H1 (cell line): ENCODE data around the gene GRAMD4. TPM values are rescaled to one million over a fixed set of nuclear protein-coding genes. Genes with fewer than 3 reads are reported as not detected.

Source experiments
- GTF2F1 ChIP-seq: IDR thresholded peaks from 2 replicates; pipeline ENCODE4 v1.6.1; 2012; ENCODE audit warnings: low read depth, low read length, improper control_type of control experiment, borderline replicate concordance
- HDAC2 ChIP-seq, 2 experiments: fragments of 300-600 bp in 1 of 2; sonication (generic) in 1 of 2; IDR thresholded peaks; 2 replicates each; pipeline ENCODE4 v1.6.1; 2011 to 2012; ENCODE audit warnings: low read depth in 2 of 2, low read length in 2 of 2, mild to moderate bottlenecking in 2 of 2, moderate library complexity in 2 of 2, borderline replicate concordance in 1 of 2, inconsistent platforms in 1 of 2
- RFX5 ChIP-seq: IDR thresholded peaks from 2 replicates; pipeline ENCODE4 v1.6.1; 2011; ENCODE audit warnings: low read depth, low read length, improper control_type of control experiment, borderline replicate concordance
- RNF2 ChIP-seq: fragments of 200-900, 300-1000 bp; sonication (generic); IDR thresholded peaks from 2 replicates; pipeline ENCODE4 v1.7.1; 2016; ENCODE audit warnings: borderline replicate concordance, low read depth, mild to moderate bottlenecking, antibody characterized with exemption, low read length; ENCODE audit not compliant: poor library complexity, severe bottlenecking; ENCODE audit errors: missing control alignments
- YY1 ChIP-seq: IDR thresholded peaks from 2 replicates; pipeline ENCODE4 v1.6.1; 2011; ENCODE audit warnings: low read depth, mild to moderate bottlenecking, low read length
- polyA plus RNA-seq, 7 experiments: library from polyadenylated mRNA; depleted of rRNA in 3 of 7; stranded (reverse) in 5 of 7; unstranded in 2 of 7; fragments of >200 nt in 5 of 7; fragments of 200-250 nt in 2 of 7; gene quantifications; 1 replicate in 5 of 7; 2 replicates in 1 of 7; 4 replicates in 1 of 7; pipeline versions ENCODE4 v1.2.1 to v1.2.3, GENCODE V29; 2011 to 2013; ENCODE audit warnings: missing spikeins in 2 of 7, mixed read lengths in 2 of 7
- total RNA-seq: library from RNA; stranded (reverse); fragmentation: NEBNext Ultra II Directional; extraction: Animal tissue kit (Norgen Biotek cat#: 25700); gene quantifications from 2 replicates; pipeline ENCODE4 v1.2.1, GENCODE V29; 2021

Gene GRAMD4
- total and polyA plus RNA-seq, 2 of the 8 experiments (the other 6 are each of a cell fraction or from before 2014, with no cell fraction given): 7.9 to 25.6 TPM

DNA sequence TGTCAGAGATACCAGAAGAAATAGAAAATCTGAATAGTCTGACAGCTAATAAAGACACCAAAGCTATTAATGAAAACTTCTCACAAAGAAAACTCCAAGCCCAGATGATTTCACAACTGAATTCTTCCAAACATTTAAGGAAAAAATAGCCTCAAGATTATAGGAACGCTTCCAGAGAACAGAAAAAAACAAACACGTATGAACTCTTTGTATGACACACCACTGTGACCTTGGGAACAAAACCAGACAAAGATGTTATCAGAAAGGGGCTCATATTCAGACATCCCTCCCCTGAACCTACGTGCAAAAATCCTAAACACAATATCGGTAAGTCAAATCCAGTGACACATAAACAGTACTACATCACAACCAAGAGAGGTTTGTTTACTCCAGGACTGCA lies 94.4 kb downstream of the GRAMD4 start (continued):
- TF ChIP-seq RNF2 (no peak), YY1 (no peak), RFX5 (no peak), GTF2F1 (no peak), HDAC2 (IDR thresholded peaks at IDR 0.05; ENCODE audit: borderline replicate concordance in 1 of 2, low read depth in 2 of 2, low read length in 2 of 2) (no peak)
